ENCODE data around the gene ALDH1A3.

GRCh38 chr15:100844778-100845177 lies 34.9 kb upstream of the ALDH1A3 start:
- TF ChIP-seq POLR2A (IDR thresholded peaks at IDR 0.05; ENCODE audit: extremely low read depth, insufficient read length) (no peak), CTCF (IDR thresholded peaks at IDR 0.05; ENCODE audit: low read depth, low read length) (no peak), MYC (IDR thresholded peaks at IDR 0.05; ENCODE audit: low read depth, low read length) (no peak), MAX (IDR thresholded peaks at IDR 0.05; ENCODE audit: low read depth, low read length) (no peak)
